ENCODE measurements around the gene CTNNA1. TPM values are rescaled to one million over a fixed set of nuclear protein-coding genes. Genes with fewer than 3 reads are reported as not detected.

Gene CTNNA1
- total and polyA plus RNA-seq, 9 of the 15 experiments (the other 6 are each of a cell fraction or from before 2014, with no cell fraction given) = 29.6 to 117 (median 89.1) TPM

GRCh38 chr5:138809391-138809790, 56.2 kb downstream of the CTNNA1 start:
- no peak overlapping the region for H3K9ac ChIP-seq (ENCODE audit: insufficient read depth in 1 of 2, low read depth in 2 of 2, low read length in 2 of 2)
- ATAC-seq (no peak), FAIRE-seq (no peak), DNase-seq (ENCODE audit: extremely low read depth in 1 of 4, low spot score in 3 of 4) (no peak)
- BruUV-seq (replicated peaks) = no TSS peak
- 0 out of 3 replicates have a peak, but pooled peaks cover 4% of the 10 kb centered on the region for H3K79me2 ChIP-seq (ENCODE audit: control insufficient read depth, insufficient read depth, low read length)
- no peak overlapping the region for H2AFZ ChIP-seq (ENCODE audit: low read depth, low read length)
- H3K36me3 ChIP-seq (ENCODE audit: control insufficient read depth, insufficient read depth, low read length) = peaks cover 23% of the 10 kb centered on the region; the same call in 2 of the 3 replicates
- H4K20me1 ChIP-seq (replicated peaks; ENCODE audit: control insufficient read depth, insufficient read depth, low read length) = no peaks in the 10 kb centered on the region
- H3K27ac ChIP-seq (ENCODE audit: extremely low read depth, low read depth, low read length) = no peak overlapping the region
- no peaks in the 10 kb centered on the region for H3K4me1 ChIP-seq (replicated peaks in 1 of 2; ENCODE audit: control insufficient read depth in 2 of 2, insufficient read depth in 2 of 2, low read length in 2 of 2)
- intact Hi-C loops (cut with micrococcal nuclease) (no loop called here), in situ Hi-C loops (cut with MboI) (no loop called here)
- H3K9me3 ChIP-seq (replicated peaks; ENCODE audit: control insufficient read depth, insufficient read depth, low read depth, low read length) = no peaks in the 10 kb centered on the region
- H3K27me3 ChIP-seq (ENCODE audit: control insufficient read depth in 2 of 2, insufficient read depth in 2 of 2, low read length in 2 of 2) = no peaks in the 10 kb centered on the region
- CTCF ChIA-PET (ENCODE audit: low intra/inter-chr PET ratio) = no interaction called here
- H3K9me1 ChIP-seq (ENCODE audit: control insufficient read depth, insufficient read depth, low read length) = peaks cover 4% of the 10 kb centered on the region
- no peak overlapping the region for H3K4me2 ChIP-seq (ENCODE audit: insufficient read depth, low read length)
- POLR2A ChIA-PET = interaction anchor here (1.0 to 2.2 kb wide), 2 partner anchors 17 to 20 kb away, joined by 4 to 6 read pairs; no protein-coding TSS in a partner anchor
- no peak overlapping the region for H3K4me3 ChIP-seq
- TF ChIP-seq, protein P1, sequence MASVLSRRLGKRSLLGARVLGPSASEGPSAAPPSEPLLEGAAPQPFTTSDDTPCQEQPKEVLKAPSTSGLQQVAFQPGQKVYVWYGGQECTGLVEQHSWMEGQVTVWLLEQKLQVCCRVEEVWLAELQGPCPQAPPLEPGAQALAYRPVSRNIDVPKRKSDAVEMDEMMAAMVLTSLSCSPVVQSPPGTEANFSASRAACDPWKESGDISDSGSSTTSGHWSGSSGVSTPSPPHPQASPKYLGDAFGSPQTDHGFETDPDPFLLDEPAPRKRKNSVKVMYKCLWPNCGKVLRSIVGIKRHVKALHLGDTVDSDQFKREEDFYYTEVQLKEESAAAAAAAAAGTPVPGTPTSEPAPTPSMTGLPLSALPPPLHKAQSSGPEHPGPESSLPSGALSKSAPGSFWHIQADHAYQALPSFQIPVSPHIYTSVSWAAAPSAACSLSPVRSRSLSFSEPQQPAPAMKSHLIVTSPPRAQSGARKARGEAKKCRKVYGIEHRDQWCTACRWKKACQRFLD (CRISPR knock-in tag; IDR thresholded peaks at IDR 0.05) = no peak
- TF ChIP-seq U2AF1 (optimal IDR thresholded peaks at IDR 0.05; ENCODE audit: low read depth, low read length) (no peak), ZNF589 (CRISPR knock-in tag; IDR thresholded peaks at IDR 0.05; ENCODE audit: low read depth) (no peak), SRSF3 (IDR thresholded peaks at IDR 0.05; ENCODE audit: insufficient read depth, low read length) (no peak), XRCC5 (IDR thresholded peaks at IDR 0.05; ENCODE audit: low read depth, low read length) (no peak), POLR2B (IDR thresholded peaks at IDR 0.05; ENCODE audit: low read depth, partially characterized antibody) (no peak), TRIM25 (IDR thresholded peaks at IDR 0.05; ENCODE audit: borderline replicate concordance) (no peak), SP1 (CRISPR knock-in tag; IDR thresholded peaks at IDR 0.05) (no peak), ZNF217 (CRISPR knock-in tag; IDR thresholded peaks at IDR 0.05) (no peak), IRF1 (CRISPR knock-in tag; IDR thresholded peaks at IDR 0.05; ENCODE audit: borderline replicate concordance) (no peak), CTCF (IDR thresholded peaks at IDR 0.05 in 2 of 3, conservative IDR thresholded peaks at IDR 0.05 in 1 of 3; ENCODE audit: insufficient read depth in 2 of 3, low read depth in 1 of 3, low read length in 3 of 3) (no peak), KDM1A (IDR thresholded peaks at IDR 0.05) (no peak), CBX5 (IDR thresholded peaks at IDR 0.05; ENCODE audit: borderline replicate concordance, low read depth) (no peak), ZFP30 (CRISPR knock-in tag; IDR thresholded peaks at IDR 0.05; ENCODE audit: borderline replicate concordance) (no peak)
- TF ChIP-seq, protein P2, sequence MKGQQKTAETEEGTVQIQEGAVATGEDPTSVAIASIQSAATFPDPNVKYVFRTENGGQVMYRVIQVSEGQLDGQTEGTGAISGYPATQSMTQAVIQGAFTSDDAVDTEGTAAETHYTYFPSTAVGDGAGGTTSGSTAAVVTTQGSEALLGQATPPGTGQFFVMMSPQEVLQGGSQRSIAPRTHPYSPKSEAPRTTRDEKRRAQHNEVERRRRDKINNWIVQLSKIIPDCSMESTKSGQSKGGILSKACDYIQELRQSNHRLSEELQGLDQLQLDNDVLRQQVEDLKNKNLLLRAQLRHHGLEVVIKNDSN (CRISPR knock-in tag; IDR thresholded peaks at IDR 0.05) = no peak

All from K562 (cell line).